Smooth muscle cell (in vitro differentiated cells): ENCODE measurements around the gene RAET1E. TPM values are rescaled to one million over a fixed set of nuclear protein-coding genes. Genes with fewer than 3 reads are reported as not detected.

Experiments
- DNase-seq: peaks from one replicate; lab custom pipeline; 2025; ENCODE audit not compliant: unreplicated experiment; lab: John Stamatoyannopoulos, UW
- H2AFZ ChIP-seq: fragments of 200-600 bp; sonication (generic); 2 replicates; pipeline ENCODE4 v1.6.0; 2016; ENCODE audit warnings: antibody characterized with exemption, low read depth, mild to moderate bottlenecking
- H3F3A ChIP-seq: fragments of 200-600 bp; sonication (generic); 2 replicates; pipeline ENCODE4 v1.6.0; 2017; ENCODE audit warnings: antibody characterized with exemption, low read depth
- H3K27ac ChIP-seq: fragments of 200-600 bp; sonication (generic); 2 replicates; pipeline ENCODE4 v1.5.1; 2016; ENCODE audit warnings: low read depth, mild to moderate bottlenecking
- H3K27me3 ChIP-seq: fragments of 200-600 bp; sonication (generic); 2 replicates; pipeline ENCODE4 v1.6.1; 2016; ENCODE audit warnings: low read depth, mild to moderate bottlenecking
- H3K36me3 ChIP-seq: fragments of 200-600 bp; sonication (generic); 2 replicates; pipeline ENCODE4 v1.5.1; 2016; ENCODE audit warnings: low read depth
- H3K4me1 ChIP-seq: fragments of 200-600 bp; sonication (generic); 2 replicates; pipeline ENCODE4 v1.5.1; 2016; ENCODE audit warnings: low read depth
- H3K4me2 ChIP-seq: fragments of 200-600 bp; sonication (generic); 2 replicates; pipeline ENCODE4 v1.6.0; 2016; ENCODE audit warnings: mild to moderate bottlenecking
- H3K4me3 ChIP-seq: fragments of 200-600 bp; sonication (generic); 2 replicates; pipeline ENCODE4 v1.5.1; 2016; ENCODE audit warnings: mild to moderate bottlenecking
- H3K79me2 ChIP-seq: fragments of 200-600 bp; sonication (generic); 2 replicates; pipeline ENCODE4 v1.6.0; 2016; ENCODE audit warnings: low read depth, mild to moderate bottlenecking
- H3K9ac ChIP-seq: fragments of 200-600 bp; sonication (generic); 2 replicates; pipeline ENCODE4 v1.6.0; 2016; ENCODE audit warnings: low read depth
- H3K9me3 ChIP-seq: fragments of 200-600 bp; sonication (generic); replicated peaks from 2 replicates; pipeline ENCODE4 v1.5.1; 2016; ENCODE audit warnings: low read depth
- H4K20me1 ChIP-seq: fragments of 200-600 bp; sonication (generic); 2 replicates; pipeline ENCODE4 v1.6.0; 2016; ENCODE audit warnings: low read depth
- WGBS: methylation state at CpG from one replicate; pipeline ENCODE4 v1.1.7; 2016; ENCODE audit warnings: low lambda C conversion rate; 5-methylcytosine and 5-hydroxymethylcytosine counted together
- polyA plus RNA-seq: library from polyadenylated mRNA; unstranded; fragments of >200 nt; fragmentation: Nextera tagmentation; extraction: Ambion mirVana; gene quantifications from 2 replicates; pipeline ENCODE4 v1.2.1, GENCODE V29; 2016
- total RNA-seq: library from RNA; depleted of rRNA; stranded (reverse); fragments of >200 nt; gene quantifications from 2 replicates; pipeline ENCODE4 v1.2.3, GENCODE V29; 2014
- TF ChIP-seq, protein P1 (sequence below): fragments of 200-600 bp; sonication (generic); IDR thresholded peaks from 2 replicates; pipeline ENCODE4 v1.5.1; 2017; ENCODE audit warnings: borderline replicate concordance, mild to moderate bottlenecking, antibody characterized with exemption; ENCODE audit not compliant: insufficient read depth, poor library complexity, severe bottlenecking

RAET1E gene
- total and polyA plus RNA-seq, 2 experiments from 2014 or later = not detected

DNA sequence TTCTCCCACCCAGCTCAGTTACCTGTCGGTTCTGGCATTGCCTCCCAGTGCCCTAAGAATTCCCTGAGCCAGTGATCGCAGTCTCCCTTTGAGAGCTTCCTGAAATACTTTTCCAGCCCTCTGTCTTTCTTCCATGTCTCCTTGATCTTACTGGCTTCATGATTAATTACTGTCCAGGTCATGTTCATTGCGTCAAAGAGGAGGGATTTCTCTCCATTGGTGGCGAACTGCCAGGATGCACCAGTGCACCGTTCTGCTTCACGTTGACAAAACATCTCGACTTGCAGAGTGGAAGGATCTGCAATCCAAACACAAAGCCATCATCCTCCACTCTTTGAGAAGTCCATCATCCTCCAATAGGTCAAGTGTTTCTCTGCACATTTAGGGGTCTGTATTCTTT, 8.6 kb downstream of the RAET1E start:
- no peak overlapping the region for H3K4me2 ChIP-seq
- no peak overlapping the region for H3K27ac ChIP-seq
- no peaks in the 10 kb centered on the region for H3K36me3 ChIP-seq
- H3K4me1 ChIP-seq = no peaks in the 10 kb centered on the region
- no peaks in the 10 kb centered on the region for H3K79me2 ChIP-seq
- no peak for DNase-seq
- no peaks in the 10 kb centered on the region for H3F3A ChIP-seq
- no peak overlapping the region for H3K9ac ChIP-seq
- TF ChIP-seq, protein P1, sequence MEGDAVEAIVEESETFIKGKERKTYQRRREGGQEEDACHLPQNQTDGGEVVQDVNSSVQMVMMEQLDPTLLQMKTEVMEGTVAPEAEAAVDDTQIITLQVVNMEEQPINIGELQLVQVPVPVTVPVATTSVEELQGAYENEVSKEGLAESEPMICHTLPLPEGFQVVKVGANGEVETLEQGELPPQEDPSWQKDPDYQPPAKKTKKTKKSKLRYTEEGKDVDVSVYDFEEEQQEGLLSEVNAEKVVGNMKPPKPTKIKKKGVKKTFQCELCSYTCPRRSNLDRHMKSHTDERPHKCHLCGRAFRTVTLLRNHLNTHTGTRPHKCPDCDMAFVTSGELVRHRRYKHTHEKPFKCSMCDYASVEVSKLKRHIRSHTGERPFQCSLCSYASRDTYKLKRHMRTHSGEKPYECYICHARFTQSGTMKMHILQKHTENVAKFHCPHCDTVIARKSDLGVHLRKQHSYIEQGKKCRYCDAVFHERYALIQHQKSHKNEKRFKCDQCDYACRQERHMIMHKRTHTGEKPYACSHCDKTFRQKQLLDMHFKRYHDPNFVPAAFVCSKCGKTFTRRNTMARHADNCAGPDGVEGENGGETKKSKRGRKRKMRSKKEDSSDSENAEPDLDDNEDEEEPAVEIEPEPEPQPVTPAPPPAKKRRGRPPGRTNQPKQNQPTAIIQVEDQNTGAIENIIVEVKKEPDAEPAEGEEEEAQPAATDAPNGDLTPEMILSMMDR = no peak
- H4K20me1 ChIP-seq = no peaks in the 10 kb centered on the region
- H3K9me3 ChIP-seq = no peaks in the 10 kb centered on the region
- H3K4me3 ChIP-seq = no peak overlapping the region
- no peaks in the 10 kb centered on the region for H3K27me3 ChIP-seq
- no peak overlapping the region for H2AFZ ChIP-seq
- 77% methylated on average over 7 of the region's 7 CpGs for WGBS

DNA sequence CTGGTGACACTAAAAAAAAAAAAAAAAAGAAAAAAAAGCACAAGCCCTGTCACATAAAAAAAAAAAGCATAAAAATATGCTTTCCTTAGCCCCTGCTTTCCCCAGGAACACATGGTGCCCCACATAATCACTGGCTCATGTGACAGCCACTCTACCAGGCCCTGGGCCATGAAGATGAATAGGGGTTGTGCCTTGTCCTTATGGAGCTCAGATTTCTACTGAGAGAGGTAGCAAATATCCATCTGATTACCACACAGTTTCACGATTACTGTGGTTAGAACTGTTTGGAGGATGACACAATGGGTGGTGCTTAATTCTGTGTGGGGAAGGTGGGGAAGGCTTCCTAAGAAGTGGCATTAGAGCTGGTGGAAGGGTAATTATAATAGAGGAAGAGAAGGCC, 9.3 kb downstream of the RAET1E start:
- Histone ChIP-seq H3K9ac (no peak overlapping the region), H3K9me3 (no peaks in the 10 kb centered on the region), H3K79me2 (no peaks in the 10 kb centered on the region), H3K4me1 (no peaks in the 10 kb centered on the region), H3K4me3 (no peak overlapping the region), H3K27ac (no peak overlapping the region), H3F3A (no peaks in the 10 kb centered on the region), H3K27me3 (no peaks in the 10 kb centered on the region), H2AFZ (no peak overlapping the region), H3K4me2 (no peak overlapping the region), H4K20me1 (no peaks in the 10 kb centered on the region), H3K36me3 (no peaks in the 10 kb centered on the region)
- no peak for DNase-seq
- 74% methylated on average over 1 of the region's 1 CpG for WGBS
- TF ChIP-seq, protein P1 = no peak

DNA sequence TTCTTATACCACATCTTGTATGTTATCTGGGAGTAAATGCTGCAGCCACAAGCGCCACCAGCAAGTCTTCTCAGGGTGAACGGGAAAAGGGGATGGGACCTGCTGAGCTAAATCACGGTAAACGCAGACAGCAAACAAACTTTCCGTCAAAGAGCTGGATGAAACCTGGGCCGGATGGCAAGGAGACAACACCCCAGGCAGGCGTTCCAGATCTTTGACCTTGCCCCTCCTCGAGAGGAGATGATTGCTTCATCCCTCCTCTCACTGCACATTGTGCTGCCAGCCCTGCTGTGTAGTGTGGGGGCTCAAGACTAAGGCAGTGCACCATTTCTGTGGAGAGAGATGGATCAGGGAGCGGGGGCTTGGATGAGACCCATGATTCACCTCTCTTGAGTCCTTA, 9.8 kb downstream of the RAET1E start:
- H4K20me1 ChIP-seq = no peaks in the 10 kb centered on the region
- H3F3A ChIP-seq = no peaks in the 10 kb centered on the region
- H3K79me2 ChIP-seq = no peaks in the 10 kb centered on the region
- H3K4me3 ChIP-seq = no peak overlapping the region
- no peaks in the 10 kb centered on the region for H3K4me1 ChIP-seq
- no peaks in the 10 kb centered on the region for H3K9me3 ChIP-seq
- H3K9ac ChIP-seq = no peak overlapping the region
- H3K27me3 ChIP-seq = no peaks in the 10 kb centered on the region
- WGBS = 80% methylated on average over 9 of the region's 9 CpGs
- H2AFZ ChIP-seq = no peak overlapping the region
- H3K4me2 ChIP-seq = no peak overlapping the region
- TF ChIP-seq, protein P1 = no peak
- H3K27ac ChIP-seq = no peak overlapping the region
- no peak for DNase-seq
- no peaks in the 10 kb centered on the region for H3K36me3 ChIP-seq

DNA sequence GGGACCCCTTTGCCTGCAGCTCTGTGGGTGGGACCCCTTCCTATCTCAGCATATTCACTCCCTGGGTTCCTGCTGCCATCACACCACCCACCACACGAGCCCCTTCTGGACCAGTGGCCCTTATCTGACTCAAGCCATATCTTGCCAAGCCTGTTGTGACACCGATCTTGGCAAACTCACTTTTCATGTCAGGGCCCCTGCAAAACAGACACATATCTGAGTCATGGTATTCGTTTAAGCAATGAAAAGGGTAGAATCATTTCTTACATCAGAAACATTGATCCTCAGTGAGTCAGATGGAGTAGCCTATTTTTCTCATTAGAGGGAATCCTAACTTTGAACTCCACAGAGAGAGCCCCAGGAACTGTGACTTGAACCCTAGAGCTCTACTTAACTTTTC, 10.6 kb downstream of the RAET1E start:
- Histone ChIP-seq H3K27me3 (no peaks in the 10 kb centered on the region), H3K4me1 (no peaks in the 10 kb centered on the region), H3K27ac (no peak overlapping the region), H3K4me2 (no peak overlapping the region), H3K9ac (no peak overlapping the region), H2AFZ (no peak overlapping the region), H3K9me3 (no peaks in the 10 kb centered on the region), H4K20me1 (no peaks in the 10 kb centered on the region), H3F3A (no peaks in the 10 kb centered on the region), H3K36me3 (no peaks in the 10 kb centered on the region), H3K4me3 (no peak overlapping the region), H3K79me2 (no peaks in the 10 kb centered on the region)
- TF ChIP-seq, protein P1 = no peak
- 39% methylated on average over 3 of the region's 3 CpGs for WGBS
- no peak for DNase-seq
